Activated CD8-positive, alpha-beta T cell treated with anti-CD3 and anti-CD28 coated beads for 36 hours (primary cell): ENCODE data around the gene MRPS14. TPM values are rescaled to one million over a fixed set of nuclear protein-coding genes. Genes with fewer than 3 reads are reported as not detected.
"Not testable (repeated sequence)": the region's sequence is repeated elsewhere in the genome, so short reads cannot be mapped to it uniquely, and the experiment has no call there.

Experiments
- ATAC-seq: fragments of 200-7000 bp; cut with Tn5 transposase; one replicate; pipeline ENCODE4 v1.10.0; 2021; ENCODE audit warnings: mild to moderate bottlenecking, moderate library complexity
- CTCF ChIA-PET: fragments of 350-600 bp; sonication (Branson Sonifier 250); formaldehyde crosslinking; loops from one replicate; lab custom pipeline; 2021; ENCODE audit warnings: antibody characterized with exemption; lab: Charles Lee
- POLR2A ChIA-PET: fragments of 350-600 bp; sonication (Branson Sonifier 250); formaldehyde crosslinking; loops from one replicate; lab custom pipeline; 2021; ENCODE audit warnings: antibody characterized with exemption; lab: Charles Lee
- DNase-seq: peaks from one replicate; pipeline ENCODE4 v3.0.0-alpha.2; 2020
- H3K27ac Mint-ChIP-seq: one replicate; pipeline ENCODE4 v1.8.0; 2021; ENCODE audit warnings: mild to moderate bottlenecking, mixed read lengths
- H3K27me3 Mint-ChIP-seq: one replicate; pipeline ENCODE4 v1.8.0; 2021; ENCODE audit warnings: mixed read lengths
- H3K36me3 Mint-ChIP-seq: one replicate; pipeline ENCODE4 v1.8.0; 2021; ENCODE audit warnings: low read depth, mixed read lengths
- H3K4me1 Mint-ChIP-seq: one replicate; pipeline ENCODE4 v1.8.0; 2021; ENCODE audit warnings: low read depth, mixed read lengths
- H3K4me3 Mint-ChIP-seq: one replicate; pipeline ENCODE4 v1.8.0; 2021; ENCODE audit warnings: mild to moderate bottlenecking, moderate library complexity, mixed read lengths
- H3K9me3 Mint-ChIP-seq: one replicate; pipeline ENCODE4 v1.8.0; 2021; ENCODE audit warnings: mixed read lengths
- intact Hi-C: fragments of 100-400 bp; cut with micrococcal nuclease; formaldehyde crosslinking; loops from one replicate; pipeline ENCODE4 v1.10.0; 2022
- total RNA-seq, 2 experiments: library from RNA; stranded (reverse); gene quantifications; one replicate each; pipeline ENCODE4 v1.2.3, GENCODE V29; 2021
- TF ChIP-seq, protein P1 (sequence below): fragments of 200-600 bp; IDR thresholded peaks from one replicate; pipeline ENCODE4 v1.8.0; 2022; ENCODE audit warnings: antibody characterized with exemption, mild to moderate bottlenecking

Gene MRPS14
- total RNA-seq, 2 experiments from 2014 or later: 42.1 to 45.7 TPM

DNA sequence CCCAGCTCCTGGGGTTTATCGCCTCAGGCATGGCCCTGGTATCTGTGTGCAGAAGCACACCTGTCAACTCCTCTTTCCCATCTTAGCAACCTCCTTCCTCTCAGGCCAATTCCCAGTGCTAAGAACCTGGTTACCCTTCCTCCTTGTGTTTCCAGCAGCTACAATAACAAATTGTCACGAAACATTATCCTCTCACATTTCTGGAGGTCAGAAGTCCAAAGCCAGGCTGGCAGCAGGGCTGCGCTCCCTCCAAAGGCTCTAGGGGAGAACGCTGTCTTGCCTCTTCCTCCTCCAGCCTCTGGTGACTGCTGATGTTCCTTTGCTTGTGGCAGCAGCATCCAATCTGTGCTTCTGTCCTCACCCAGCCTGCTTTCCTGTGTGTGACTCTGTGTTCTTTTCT, 10.7 kb upstream of the MRPS14 start:
- peaks cover 9% of the 10 kb centered on the region for H3K4me1 Mint-ChIP-seq
- intact Hi-C loops: no loop called here
- no peak overlapping the region for H3K27ac Mint-ChIP-seq
- ChIA-PET POLR2A (no interaction called here), CTCF (interaction anchor here (7.3 kb wide), 1 partner anchor 93 kb away, joined by 122 read pairs; no protein-coding TSS in a partner anchor)
- H3K36me3 Mint-ChIP-seq: no peaks in the 10 kb centered on the region
- TF ChIP-seq, protein P1, sequence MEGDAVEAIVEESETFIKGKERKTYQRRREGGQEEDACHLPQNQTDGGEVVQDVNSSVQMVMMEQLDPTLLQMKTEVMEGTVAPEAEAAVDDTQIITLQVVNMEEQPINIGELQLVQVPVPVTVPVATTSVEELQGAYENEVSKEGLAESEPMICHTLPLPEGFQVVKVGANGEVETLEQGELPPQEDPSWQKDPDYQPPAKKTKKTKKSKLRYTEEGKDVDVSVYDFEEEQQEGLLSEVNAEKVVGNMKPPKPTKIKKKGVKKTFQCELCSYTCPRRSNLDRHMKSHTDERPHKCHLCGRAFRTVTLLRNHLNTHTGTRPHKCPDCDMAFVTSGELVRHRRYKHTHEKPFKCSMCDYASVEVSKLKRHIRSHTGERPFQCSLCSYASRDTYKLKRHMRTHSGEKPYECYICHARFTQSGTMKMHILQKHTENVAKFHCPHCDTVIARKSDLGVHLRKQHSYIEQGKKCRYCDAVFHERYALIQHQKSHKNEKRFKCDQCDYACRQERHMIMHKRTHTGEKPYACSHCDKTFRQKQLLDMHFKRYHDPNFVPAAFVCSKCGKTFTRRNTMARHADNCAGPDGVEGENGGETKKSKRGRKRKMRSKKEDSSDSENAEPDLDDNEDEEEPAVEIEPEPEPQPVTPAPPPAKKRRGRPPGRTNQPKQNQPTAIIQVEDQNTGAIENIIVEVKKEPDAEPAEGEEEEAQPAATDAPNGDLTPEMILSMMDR: no peak
- no peaks in the 10 kb centered on the region for H3K9me3 Mint-ChIP-seq
- H3K27me3 Mint-ChIP-seq: no peaks in the 10 kb centered on the region
- ATAC-seq: no peak
- no peak overlapping the region for H3K4me3 Mint-ChIP-seq
- DNase-seq: no peak

DNA sequence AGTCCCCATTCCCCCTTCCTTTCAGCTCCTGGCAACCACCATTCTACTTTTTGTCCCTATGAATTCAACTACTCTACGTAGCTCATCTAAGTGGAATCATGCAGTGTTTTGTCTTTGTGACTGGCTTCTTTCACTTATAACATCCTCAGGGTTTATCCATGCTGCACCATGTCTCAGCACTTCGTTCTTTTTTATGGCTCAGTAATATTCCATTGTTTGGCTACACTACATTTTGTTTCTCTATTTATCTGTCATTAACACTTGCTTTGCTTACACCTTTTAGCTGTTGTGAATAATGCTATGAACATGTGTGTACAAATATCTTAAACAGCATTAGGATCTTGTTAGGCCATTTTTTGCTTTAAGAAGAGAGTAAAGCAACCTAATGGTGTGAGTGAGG, 1.5 kb upstream of the MRPS14 start:
- ChIA-PET POLR2A (interaction anchor here (1.1 to 4.5 kb wide), 2 partner anchors 25 to 100 kb away, joined by 3 to 53 read pairs; partner anchors contain the start of gene CACYBP), CTCF (interaction anchor here (1.1 to 3.8 kb wide), 3 partner anchors 31 to 150 kb away, joined by 3 to 19 read pairs (median 3); no protein-coding TSS in a partner anchor)
- peaks cover 4% of the 10 kb centered on the region for H3K9me3 Mint-ChIP-seq
- H3K4me3 Mint-ChIP-seq: peak overlapping the region; percentile 93
- H3K27me3 Mint-ChIP-seq: no peaks in the 10 kb centered on the region
- H3K27ac Mint-ChIP-seq: peak overlapping the region; percentile 67
- no peak for DNase-seq
- peaks cover 37% of the 10 kb centered on the region for H3K4me1 Mint-ChIP-seq
- H3K36me3 Mint-ChIP-seq: peaks cover 15% of the 10 kb centered on the region
- intact Hi-C loops: no loop called here
- ATAC-seq: no peak
- TF ChIP-seq, protein P1: no peak

DNA sequence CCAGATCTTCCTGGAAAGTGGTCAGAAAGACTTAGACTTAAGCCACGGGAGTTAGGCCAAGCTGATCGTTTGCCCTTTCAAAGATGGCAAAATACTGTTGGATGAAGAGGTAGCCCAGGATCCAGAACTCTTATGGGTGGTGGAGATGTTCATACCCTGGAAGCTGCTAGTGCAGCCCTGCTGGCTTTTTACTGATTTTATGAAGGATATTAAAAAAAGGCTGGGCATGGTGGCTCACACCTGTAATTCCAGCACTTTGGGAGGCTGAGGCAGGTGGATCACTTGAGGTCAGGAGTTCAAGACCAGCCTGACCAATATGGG, 657 bp upstream of the MRPS14 start:
- Mint-ChIP-seq H3K27ac (peak overlapping the region; percentile 93), H3K4me1 (peaks cover 30% of the 10 kb centered on the region), H3K36me3 (peaks cover 17% of the 10 kb centered on the region), H3K4me3 (peak overlapping the region; percentile 93)
- ATAC-seq, H3K9me3 Mint-ChIP-seq, H3K27me3 Mint-ChIP-seq, intact Hi-C loops, DNase-seq: not testable (repeated sequence)
- CTCF ChIA-PET: interaction anchor here (0.9 to 3.8 kb wide), 6 partner anchors 15 to 122 kb away, joined by 3 to 21 read pairs (median 7); no protein-coding TSS in a partner anchor
- POLR2A ChIA-PET: interaction anchor here (0.8 to 4.5 kb wide), 8 partner anchors 11 to 1546 kb away, joined by 3 to 53 read pairs (median 6); partner anchors contain the start of gene CACYBP

DNA sequence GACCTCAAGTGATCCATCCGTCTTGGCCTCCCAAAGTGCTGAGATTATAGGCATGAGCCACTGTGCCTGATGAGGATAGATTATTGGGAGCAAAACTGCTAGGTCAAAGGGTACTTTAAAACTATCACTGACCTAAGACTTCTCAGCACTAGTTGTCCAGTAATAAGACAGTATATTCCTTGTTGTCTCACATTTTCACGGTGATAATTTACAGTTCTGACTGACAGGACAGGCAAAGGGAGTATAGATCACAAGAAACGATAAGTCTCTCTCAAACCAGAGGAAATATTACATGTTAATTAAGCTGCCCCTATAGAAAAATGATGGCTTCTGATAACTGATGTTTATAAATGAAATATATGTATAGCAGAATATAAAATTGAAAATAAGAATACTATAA, 3.7 kb downstream of the MRPS14 start:
- Mint-ChIP-seq H3K27ac (peak overlapping the region; percentile 27), H3K9me3 (peaks cover under 1% of the 10 kb centered on the region), H3K4me3 (no peak overlapping the region), H3K27me3 (no peaks in the 10 kb centered on the region), H3K36me3 (peaks cover 41% of the 10 kb centered on the region), H3K4me1 (peaks cover 35% of the 10 kb centered on the region)
- intact Hi-C loops: no loop called here
- POLR2A ChIA-PET: no interaction called here
- CTCF ChIA-PET: no interaction called here
- TF ChIP-seq, protein P1: no peak
- DNase-seq (no peak), ATAC-seq (no peak)

DNA sequence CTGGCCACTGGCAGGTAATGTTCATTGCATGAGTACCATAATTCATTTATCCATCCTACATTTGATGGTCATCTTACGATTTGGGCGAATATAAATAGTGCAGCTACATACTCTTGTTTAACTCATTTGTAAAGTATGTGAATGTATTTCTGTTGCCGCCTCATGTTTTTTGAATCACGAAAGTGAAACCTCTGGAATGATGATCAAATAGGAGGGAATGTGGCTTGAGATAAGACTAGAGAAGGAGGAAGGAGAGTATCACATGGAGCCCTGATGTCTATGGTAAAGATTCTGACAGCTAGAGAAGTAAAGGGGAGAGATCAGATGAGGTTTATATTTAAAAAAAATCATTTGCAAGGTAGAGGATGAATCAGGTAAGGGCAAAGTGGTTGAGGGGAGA, 8.0 kb downstream of the MRPS14 start:
- peaks cover 10% of the 10 kb centered on the region for H3K4me1 Mint-ChIP-seq
- H3K27ac Mint-ChIP-seq: peak overlapping the region; percentile 51

More for the DNA sequence above, 8.0 kb downstream of the MRPS14 start:
- no peak for ATAC-seq
- intact Hi-C loops: no loop called here
- POLR2A ChIA-PET: interaction anchor here (1.8 to 3.8 kb wide), 2 partner anchors 11 to 15 kb away, joined by 7 to 23 read pairs; no protein-coding TSS in a partner anchor
- DNase-seq: no peak
- TF ChIP-seq, protein P1: no peak
- Mint-ChIP-seq H3K27me3 (no peaks in the 10 kb centered on the region), H3K36me3 (peaks cover 51% of the 10 kb centered on the region), H3K9me3 (no peaks in the 10 kb centered on the region), H3K4me3 (no peak overlapping the region)
- CTCF ChIA-PET: no interaction called here
